GM12878 (cell line): Measurements from ENCODE around the gene UFM1. TPM values are rescaled to one million over a fixed set of nuclear protein-coding genes. Genes with fewer than 3 reads are reported as not detected.

ENCODE experiments used
- DPF2 ChIP-seq: fragments of 450-650 bp; IDR thresholded peaks from 2 replicates; pipeline ENCODE4 v1.6.1; 2017; ENCODE audit warnings: mild to moderate bottlenecking
- SMC3 ChIP-seq: IDR thresholded peaks from 2 replicates; pipeline ENCODE4 v1.6.1; 2011; ENCODE audit warnings: low read length, improper control_type of control experiment, borderline replicate concordance
- polyA plus RNA-seq, 11 experiments: library from polyadenylated mRNA; depleted of rRNA in 4 of 11; unstranded in 6 of 11; stranded (reverse) in 5 of 11; fragments of >200 nt; fragmentation: Nextera tagmentation in 4 of 11; fragmentation: Illumina TruSeq in 1 of 11; extraction: Ambion mirVana in 4 of 11; extraction: Trizol in 1 of 11; gene quantifications; 1 replicate in 1 of 11; 2 replicates in 10 of 11; pipeline versions ENCODE4 v1.2.1 to v1.2.3, GENCODE V29; 2011 to 2016; ENCODE audit warnings: inconsistent platforms in 2 of 11, missing spikeins in 2 of 11, low read depth in 1 of 11
- total RNA-seq, 4 experiments: library from RNA; depleted of rRNA in 3 of 4; stranded (reverse); fragments of >200 nt in 3 of 4; fragmentation: Illumina TruSeq in 1 of 4; extraction: Trizol in 1 of 4; gene quantifications; 2 replicates each; pipeline versions ENCODE4 v1.2.1 to v1.2.3, GENCODE V29; 2013 to 2021

Gene UFM1
- total and polyA plus RNA-seq, 10 of the 15 experiments (the other 5 are each of a cell fraction or from before 2014, with no cell fraction given): 40.8 to 96.5 (median 73.8) TPM

- TF ChIP-seq SMC3: no peak
- TF ChIP-seq DPF2: no peak
Observed at GRCh38 chr13:38412266-38412665, 62.6 kb downstream of the UFM1 start (continued).
